HEK293T (cell line): ENCODE data around the gene CPNE4.

Experiments used
- BHLHE40 ChIP-seq: fragments of 450-650 bp; IDR thresholded peaks from 2 replicates; pipeline ENCODE4 v1.6.1; 2016; ENCODE audit warnings: mild to moderate bottlenecking, moderate library complexity, borderline replicate concordance
- CTBP1 ChIP-seq: fragments of 450-650 bp; IDR thresholded peaks from 2 replicates; pipeline ENCODE4 v1.6.1; 2016; ENCODE audit warnings: borderline replicate concordance
- FOXM1 ChIP-seq: fragments of 450-650 bp; IDR thresholded peaks from 2 replicates; pipeline ENCODE4 v1.6.1; 2017; ENCODE audit warnings: mild to moderate bottlenecking, borderline replicate concordance
- LEF1 ChIP-seq: fragments of 450-650 bp; IDR thresholded peaks from 2 replicates; pipeline ENCODE4 v1.6.1; 2017; ENCODE audit warnings: mild to moderate bottlenecking, borderline replicate concordance
- NFRKB ChIP-seq: fragments of 450-650 bp; IDR thresholded peaks from 2 replicates; pipeline ENCODE4 v1.6.1; 2016; ENCODE audit warnings: mild to moderate bottlenecking, moderate library complexity
- SP1 ChIP-seq: fragments of 450-650 bp; IDR thresholded peaks from 2 replicates; pipeline ENCODE4 v1.6.1; 2017
- SUZ12 ChIP-seq: fragments of 450-650 bp; IDR thresholded peaks from 2 replicates; pipeline ENCODE4 v1.6.1; 2016; ENCODE audit warnings: mild to moderate bottlenecking
- TARDBP ChIP-seq: fragments of 450-650 bp; IDR thresholded peaks from 2 replicates; pipeline ENCODE4 v1.6.1; 2016
- ZNF384 ChIP-seq: fragments of 450-650 bp; IDR thresholded peaks from 2 replicates; pipeline ENCODE4 v1.6.1; 2016

DNA sequence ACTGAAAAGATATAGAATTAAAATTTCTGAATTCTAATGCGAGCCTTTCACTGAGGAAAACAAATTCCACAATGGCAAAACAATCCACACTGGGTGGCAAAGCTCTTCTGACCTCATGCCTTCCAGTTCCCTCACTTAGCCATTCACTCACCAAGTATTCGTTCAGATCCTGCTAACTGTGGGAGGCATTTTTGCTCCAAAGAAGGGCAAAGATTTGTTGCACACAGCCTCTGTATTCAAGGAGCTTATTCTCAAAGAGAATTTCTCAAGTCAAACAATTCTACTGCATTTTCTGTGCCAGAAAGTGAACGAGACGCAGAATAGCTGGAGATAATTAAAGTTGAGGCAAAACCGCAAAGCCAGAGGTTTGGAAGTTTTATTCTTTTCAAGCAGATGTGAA is 77.3 kb downstream of the CPNE4 start:
- TF ChIP-seq TARDBP = no peak
- no peak for TF ChIP-seq SP1
- no peak for TF ChIP-seq BHLHE40
- no peak for TF ChIP-seq SUZ12
- no peak for TF ChIP-seq FOXM1
- TF ChIP-seq LEF1 = no peak
- no peak for TF ChIP-seq CTBP1
- no peak for TF ChIP-seq NFRKB
- TF ChIP-seq ZNF384 = no peak
